Astrocyte (in vitro differentiated cells and primary cell): ENCODE results near the gene CEND1.

Source experiments
- CTCF ChIP-seq: IDR thresholded peaks from 2 replicates; pipeline ENCODE4 v1.5.1; 2011; ENCODE audit warnings: low read depth, mild to moderate bottlenecking, inconsistent platforms, low read length, moderate library complexity; ENCODE audit not compliant: insufficient read depth
- EZH2 ChIP-seq: IDR thresholded peaks from 2 replicates; pipeline ENCODE4 v1.6.1; 2012; ENCODE audit warnings: mild to moderate bottlenecking, low read length, inconsistent platforms; ENCODE audit not compliant: insufficient read depth

- TF ChIP-seq EZH2 (no peak), CTCF (no peak)
Observed at GRCh38 chr11:821512-822371, 31.9 kb upstream of the CEND1 start.
